NCI-H1694 treated with DMSO at 0.1 percent for 48 hours (cell line): Measurements from ENCODE around the gene SLC13A4.
A peak's percentile ranks its signal among the peaks of the same experiment; 100 is the strongest.
"Not testable (repeated sequence)": the region's sequence is repeated elsewhere in the genome, so short reads cannot be mapped to it uniquely, and the experiment has no call there.

Experiments used
- DNase-seq: peaks from one replicate; lab custom pipeline; 2025; lab: John Stamatoyannopoulos, UW

Gene SLC13A4

GRCh38 chr7:135728136-135728669 is at the start of gene SLC13A4:
SLC13A4 (minus strand) TSS chr7:135728186; CDS start chr7:135727496, 690 bp downstream.
- DNase-seq = no peak

GRCh38 chr7:135775915-135776314 is 47.9 kb upstream of the SLC13A4 start:
- DNase-seq = not testable (repeated sequence)

- no peak for DNase-seq
These were observed 47.2 kb upstream of the SLC13A4 start for GRCh38 chr7:135775230-135775629.

- peak; percentile 31 for DNase-seq
These were observed 46.3 kb upstream of the SLC13A4 start for GRCh38 chr7:135774284-135774683.

GRCh38 chr7:135773464-135773863 is 45.5 kb upstream of the SLC13A4 start:
- peak; percentile 57 for DNase-seq

- DNase-seq = peak; percentile 51
These were observed 44.7 kb upstream of the SLC13A4 start for GRCh38 chr7:135772639-135773222.

- no peak for DNase-seq
These were observed 44.1 kb upstream of the SLC13A4 start for GRCh38 chr7:135771961-135772638.

GRCh38 chr7:135771051-135771450 is 43.1 kb upstream of the SLC13A4 start:
- no peak for DNase-seq

- DNase-seq = no peak
These were observed 42.2 kb upstream of the SLC13A4 start for GRCh38 chr7:135770139-135770710.

- no peak for DNase-seq
These were observed 41.2 kb upstream of the SLC13A4 start for GRCh38 chr7:135769005-135769802.

GRCh38 chr7:135768467-135768866 is 40.5 kb upstream of the SLC13A4 start:
- DNase-seq = no peak

GRCh38 chr7:135768064-135768463 is 40.1 kb upstream of the SLC13A4 start:
- DNase-seq = no peak

- DNase-seq = no peak
These were observed 35.3 kb upstream of the SLC13A4 start for GRCh38 chr7:135763261-135763660.

- DNase-seq = no peak
These were observed 33.9 kb upstream of the SLC13A4 start for GRCh38 chr7:135761751-135762488.

- DNase-seq = no peak
These were observed 31.5 kb upstream of the SLC13A4 start for GRCh38 chr7:135759532-135759931.

- DNase-seq = no peak
These were observed 30.5 kb upstream of the SLC13A4 start for GRCh38 chr7:135758531-135758932.

- no peak for DNase-seq
These were observed 29.9 kb upstream of the SLC13A4 start for GRCh38 chr7:135757719-135758411.

- DNase-seq = no peak
These were observed 28.2 kb upstream of the SLC13A4 start for GRCh38 chr7:135756191-135756590.

GRCh38 chr7:135755351-135755753 is 27.4 kb upstream of the SLC13A4 start:
- DNase-seq = peak; percentile 26

GRCh38 chr7:135753616-135754413 is 25.8 kb upstream of the SLC13A4 start:
- no peak for DNase-seq
